CD4-positive, alpha-beta T cell treated with Interleukin-17A for 1 hour (primary cell): Measurements from ENCODE around the gene ANKFN1.

ENCODE experiments used
- DNase-seq: peaks from one replicate; pipeline ENCODE4 v3.0.0-alpha.2; 2020

Gene ANKFN1

DNA sequence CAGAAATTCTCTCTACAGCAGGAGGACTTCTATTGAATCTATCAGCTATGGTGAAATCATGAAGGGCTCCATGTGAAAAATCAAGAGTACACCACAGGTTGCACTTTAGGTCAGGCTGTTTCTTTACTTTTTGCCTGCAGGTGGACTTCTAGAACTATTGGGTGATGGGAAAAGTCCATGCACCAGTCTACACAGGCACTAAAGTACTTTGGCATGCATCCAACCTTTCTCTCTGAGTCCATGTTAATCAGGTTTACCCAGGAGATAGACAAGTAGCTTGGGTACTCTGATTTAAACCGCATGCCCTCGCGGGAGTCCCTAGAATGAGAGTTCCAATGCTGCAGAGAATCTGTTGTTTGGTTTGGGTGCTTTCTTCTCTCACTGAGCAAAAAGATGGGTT, 9.1 kb upstream of the ANKFN1 start:
- no peak for DNase-seq

DNA sequence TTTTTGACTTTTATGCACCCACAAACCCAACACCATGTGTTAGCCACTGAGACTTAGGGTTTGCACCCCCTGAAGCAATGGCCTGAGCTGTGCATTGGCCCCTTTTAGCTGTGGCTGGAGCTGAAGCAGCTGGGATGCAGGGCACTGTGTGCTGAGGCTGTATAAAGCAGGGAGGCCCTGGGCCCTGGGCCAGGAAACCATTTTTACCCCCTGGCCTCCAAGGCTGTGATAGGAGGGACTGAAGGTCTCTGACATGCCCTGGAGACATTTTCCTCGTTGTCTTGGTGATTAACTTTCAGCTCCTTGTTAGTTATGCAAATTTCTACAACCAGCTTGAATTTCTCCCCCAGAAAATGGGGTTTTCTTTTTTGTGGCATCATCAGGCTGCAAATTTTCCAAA, 6.7 kb upstream of the ANKFN1 start:
- no peak for DNase-seq

DNA sequence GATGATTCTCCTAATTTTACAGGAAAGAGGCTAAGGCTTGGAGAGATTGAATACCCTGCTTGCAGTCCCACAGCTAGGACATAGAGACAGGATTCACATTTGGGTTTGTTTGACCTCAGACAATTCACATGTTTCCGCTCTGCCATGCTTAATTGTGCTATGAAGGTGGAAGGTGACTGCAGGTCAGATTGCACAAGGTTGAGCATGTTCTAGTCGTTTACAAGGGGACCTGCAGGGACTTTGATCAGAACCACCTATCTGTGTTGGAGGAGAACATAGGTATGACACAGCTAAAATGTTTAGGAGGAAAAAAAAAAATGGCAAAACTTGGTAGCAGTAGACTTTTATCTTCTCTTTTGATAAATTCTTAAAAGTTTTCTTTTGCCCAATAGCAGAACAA, 4.9 kb upstream of the ANKFN1 start:
- DNase-seq: no peak

DNA sequence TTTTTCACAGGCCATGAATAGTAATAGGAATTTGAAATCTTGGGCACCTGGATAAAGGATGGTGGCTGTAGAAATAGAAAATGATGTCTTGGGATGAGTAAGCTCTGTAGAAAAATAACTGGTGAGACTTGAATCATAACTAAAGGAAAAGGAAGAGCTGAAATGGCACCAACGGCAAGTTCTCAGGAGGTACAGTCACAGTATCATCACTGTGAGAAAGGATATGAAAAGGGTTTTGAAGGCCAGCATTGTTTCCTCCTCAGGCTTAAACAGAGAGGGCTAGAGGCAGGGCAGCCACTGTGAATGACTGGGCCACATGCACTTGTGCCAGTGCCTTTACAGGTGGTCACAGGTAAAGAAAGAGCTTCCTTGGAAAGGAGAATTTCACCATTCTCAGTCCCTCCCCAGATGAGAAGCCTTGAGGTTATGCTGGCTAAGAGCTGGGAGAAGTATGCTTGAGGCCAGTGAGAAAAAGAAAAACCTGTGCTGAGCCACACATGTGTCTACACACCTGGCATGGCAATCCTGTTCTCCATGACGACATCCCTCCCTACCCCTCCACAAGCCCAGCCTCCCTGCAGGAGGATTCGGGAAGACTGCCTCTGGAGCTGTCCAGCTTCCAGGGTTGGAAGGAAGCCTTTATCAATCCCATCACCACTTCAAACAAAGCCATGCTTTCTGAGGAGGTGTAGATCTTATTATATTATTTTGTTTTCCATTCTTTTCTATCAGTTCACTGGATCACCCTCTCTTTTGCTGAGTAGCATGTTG, 3.8 kb upstream of the ANKFN1 start:
- no peak for DNase-seq

DNA sequence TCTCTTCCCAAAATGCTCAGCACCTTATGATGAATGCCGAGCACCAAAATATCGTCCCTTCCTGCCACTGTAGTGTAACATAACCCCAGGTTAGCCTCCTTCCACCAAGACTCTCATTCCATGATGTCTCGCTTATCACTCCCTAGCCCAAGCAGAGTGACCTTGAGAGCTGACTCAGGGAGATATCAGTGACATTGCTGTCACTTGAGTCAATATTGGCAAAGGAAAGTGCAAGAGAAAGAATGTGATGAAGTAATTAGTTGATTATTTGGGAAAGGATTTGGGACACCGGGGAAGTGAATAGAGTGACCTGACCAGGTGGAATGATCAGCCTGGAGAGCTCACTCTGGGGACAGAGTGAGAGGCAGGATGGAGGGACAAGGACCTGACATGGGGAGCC, 2.6 kb upstream of the ANKFN1 start:
- no peak for DNase-seq

DNA sequence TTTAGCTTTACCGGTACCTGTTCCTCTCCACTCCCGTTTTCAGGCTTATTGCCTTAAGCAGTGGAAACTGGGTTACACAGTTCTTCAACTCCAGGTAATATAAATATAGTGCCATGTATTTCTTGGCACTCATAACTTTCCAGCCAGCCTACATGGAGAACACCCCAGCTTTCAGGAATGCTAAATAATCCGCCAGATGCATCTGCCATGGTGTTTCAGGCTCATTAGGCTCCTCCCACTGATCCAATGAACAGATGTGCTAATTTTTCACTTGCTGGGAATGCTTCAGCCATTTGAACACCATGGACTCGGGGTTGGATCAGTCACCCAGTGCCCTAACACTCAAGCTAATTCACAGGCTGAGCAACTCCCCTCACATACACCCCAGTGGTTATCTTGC, 4.6 kb downstream of the ANKFN1 start:
- no peak for DNase-seq

DNA sequence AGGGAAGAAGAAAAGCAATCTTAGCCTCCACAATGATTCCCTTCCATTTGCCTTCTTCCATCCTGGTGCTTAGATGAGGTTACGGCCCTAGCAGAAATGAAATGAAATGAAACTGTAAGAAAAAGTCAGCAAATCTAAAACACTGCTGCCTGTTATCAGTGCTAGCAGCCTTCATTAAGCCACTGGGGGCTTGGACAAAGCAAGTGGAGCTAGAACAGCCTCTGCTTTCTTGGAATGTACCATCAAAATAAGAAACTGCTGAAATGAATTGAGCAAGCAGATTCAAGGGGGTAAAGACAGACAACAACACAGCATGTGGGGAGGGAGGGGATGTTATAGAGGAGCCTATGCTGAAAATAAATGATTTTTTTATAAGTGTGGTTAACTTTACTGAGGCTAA, 5.1 kb downstream of the ANKFN1 start:
- DNase-seq: no peak

DNA sequence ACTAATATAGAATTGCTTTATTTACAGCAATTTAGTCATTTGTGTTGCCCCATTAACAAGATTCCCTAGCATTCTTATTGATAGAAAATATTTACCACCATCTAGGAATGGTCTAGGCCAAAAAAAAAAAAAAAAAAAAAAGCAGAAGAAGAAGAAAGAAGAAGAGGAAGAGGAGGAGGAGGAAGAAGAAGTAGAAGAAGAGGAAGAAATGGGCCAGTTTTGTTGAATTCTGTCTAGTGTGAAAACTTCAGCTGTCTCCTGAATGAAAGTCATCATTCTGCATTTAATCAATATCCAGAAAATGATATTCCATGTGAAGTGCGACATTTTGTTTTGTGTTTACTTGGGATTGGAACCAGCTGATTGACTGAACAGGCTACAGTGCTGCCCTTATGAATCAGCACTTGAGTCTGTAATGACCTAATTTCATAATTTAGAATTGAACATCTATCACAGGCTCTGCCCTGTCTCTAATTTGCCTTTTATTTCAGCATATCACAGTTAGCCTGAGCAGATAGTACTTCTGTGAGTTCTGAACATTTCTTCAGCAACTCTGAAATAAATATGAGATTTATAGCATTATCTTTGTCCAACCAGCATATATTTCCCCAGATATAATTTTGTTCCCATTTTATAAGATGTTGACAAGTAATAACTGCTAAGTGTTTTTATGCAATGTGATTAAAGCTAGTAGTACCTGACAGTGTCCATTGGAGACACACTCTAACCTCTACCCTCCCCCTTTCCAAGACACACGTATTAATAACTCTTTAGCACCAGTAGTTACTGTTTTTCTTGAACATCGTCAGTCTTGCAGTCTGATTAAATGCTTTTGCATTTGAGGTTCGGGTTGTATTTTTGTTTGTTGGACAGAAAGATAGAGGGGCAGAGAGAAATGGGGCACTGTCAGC, 5.9 kb downstream of the ANKFN1 start:
- no peak for DNase-seq

DNA sequence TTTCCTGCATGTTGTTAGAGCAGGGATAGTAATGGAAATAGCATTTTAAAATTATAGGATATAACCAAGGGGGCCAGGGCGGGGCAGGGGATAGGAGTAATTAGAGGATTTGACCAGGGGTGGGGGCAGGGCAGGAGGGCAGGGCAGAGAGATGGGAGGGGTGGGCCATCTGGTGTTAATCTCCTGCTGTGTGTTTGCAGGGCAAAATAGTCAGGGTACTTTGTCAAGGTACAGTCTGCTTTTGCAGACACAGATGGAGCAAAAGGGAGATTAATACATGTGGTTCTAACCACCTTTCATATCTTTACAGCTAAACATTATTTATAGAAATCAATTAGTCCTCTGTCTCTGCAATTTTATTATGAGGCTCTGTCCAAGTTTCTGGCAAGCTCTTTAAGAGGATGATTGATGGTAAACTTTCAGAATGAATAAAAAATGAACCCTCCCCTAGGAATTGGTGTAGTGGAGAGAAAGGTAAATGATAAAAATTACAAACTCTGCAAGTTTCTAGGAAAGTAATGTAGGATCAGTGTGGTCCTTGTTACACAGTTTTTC, 6.6 kb downstream of the ANKFN1 start:
- DNase-seq: no peak

DNA sequence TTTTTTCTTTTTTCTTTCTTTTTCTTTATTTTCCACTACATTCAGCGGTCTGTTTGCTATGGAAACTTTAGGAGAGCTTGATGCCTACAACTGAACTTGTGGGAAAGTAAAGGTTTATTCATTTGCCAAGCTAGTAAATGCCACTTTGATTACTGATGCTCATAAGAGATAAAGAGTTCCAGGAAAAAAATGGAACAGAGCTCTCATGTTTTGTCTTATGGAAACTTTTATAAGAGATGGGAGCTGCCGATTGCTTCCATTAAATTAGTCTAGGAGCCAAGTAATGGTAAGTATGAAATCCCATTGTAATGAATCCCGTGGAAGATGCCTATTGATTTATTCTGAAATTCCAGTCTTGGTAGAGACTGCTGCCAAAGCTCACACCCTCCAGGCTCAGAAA, 7.1 kb downstream of the ANKFN1 start:
- DNase-seq: no peak

DNA sequence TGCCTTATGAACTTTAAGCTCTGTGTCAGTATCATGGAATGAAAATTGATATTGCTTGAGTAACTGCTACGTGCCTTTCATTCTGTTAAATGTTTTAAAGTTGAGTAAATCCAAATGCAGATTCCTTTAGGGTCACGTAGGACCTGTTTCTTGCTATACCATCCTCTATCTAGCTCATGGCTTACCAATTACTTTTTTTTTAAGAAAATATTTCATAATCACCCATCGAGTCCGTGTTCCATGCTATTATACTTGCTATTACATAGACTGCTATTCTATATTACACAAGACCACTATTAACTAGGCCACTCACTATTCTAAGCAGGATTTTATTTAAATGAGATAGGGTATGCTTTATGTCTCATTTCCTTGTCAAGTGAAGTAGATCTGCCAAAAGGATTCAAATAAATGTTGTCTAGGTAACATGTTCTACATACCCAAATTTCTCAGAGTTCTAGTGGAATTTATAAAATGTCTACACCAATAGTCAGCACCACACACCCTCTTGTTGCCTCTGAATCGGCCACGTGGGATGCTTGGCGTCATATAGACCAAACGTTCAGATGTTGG, 11.9 kb downstream of the ANKFN1 start:
- DNase-seq: no peak

DNA sequence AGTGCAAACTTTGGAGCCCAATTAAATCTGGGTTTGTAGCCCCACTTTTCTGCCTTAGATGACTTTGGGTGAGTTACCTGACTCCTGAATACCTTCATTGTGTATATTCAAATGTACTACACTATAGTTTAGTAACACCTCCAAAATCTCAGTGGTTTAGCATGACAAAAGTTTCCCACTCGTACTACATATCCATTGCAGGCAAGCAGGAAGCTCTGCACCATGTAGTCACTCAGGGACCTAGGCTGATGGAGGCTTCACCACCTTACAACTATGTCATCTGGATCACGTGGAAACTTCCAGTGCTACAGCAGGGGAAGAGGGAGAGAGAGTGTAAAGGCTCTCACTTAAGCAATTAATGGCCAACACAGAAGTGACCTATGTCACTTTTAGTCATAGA, 14.2 kb downstream of the ANKFN1 start:
- no peak for DNase-seq

DNA sequence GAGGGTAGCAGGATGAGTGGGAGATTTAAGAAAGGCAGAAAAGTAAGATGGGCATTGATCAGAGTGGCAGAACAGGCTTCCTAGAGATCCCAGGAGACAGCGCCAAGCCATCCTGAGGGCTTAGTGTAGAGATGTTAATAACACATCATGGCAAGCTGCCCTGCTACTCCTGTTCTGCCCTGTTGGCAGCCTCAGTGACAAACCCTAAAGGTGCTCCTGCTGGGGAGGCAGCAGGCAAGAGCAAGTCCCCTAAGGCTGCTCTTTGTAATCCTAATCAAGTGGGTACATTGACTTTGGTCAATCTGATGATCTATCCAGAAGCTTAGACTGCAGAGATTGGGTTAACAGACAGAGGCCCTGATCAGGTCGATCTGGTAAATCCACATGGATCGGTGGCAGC, 16.3 kb downstream of the ANKFN1 start:
- DNase-seq: no peak

DNA sequence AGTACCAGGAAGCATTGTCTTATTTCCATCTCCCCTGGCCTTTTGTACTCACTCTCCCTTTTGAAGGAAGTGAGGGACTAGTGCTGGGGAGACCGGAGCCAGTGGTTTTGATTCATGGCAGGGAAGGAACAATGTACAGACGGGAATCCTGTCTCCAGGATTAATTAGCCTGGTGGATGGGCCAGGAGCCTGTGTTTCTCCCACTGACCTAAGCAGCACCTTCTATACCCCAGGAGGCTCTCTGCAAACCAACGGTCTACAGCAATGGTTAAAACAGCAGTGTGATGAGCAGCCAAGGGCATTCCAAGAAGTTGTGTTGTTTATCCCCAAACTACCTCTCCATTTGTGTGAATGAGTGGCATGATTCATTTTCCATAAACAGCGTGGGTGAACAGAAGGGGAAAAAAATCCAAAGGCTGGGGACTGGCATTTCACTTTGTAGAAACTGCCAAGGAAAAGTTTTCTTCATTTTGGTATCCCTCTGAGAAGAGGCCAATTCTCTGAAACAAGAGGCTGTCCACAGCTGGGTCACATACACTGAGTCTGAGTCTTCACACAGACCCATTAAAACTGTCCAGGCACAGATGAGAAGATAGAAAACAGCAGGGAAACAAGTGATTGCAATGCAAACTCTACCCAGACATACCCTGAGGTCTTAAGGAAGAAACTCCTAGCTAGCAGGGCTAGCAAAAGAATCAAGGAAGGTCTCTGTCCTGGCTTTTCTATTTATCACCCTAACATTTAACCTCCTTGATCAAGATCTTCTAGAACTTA, 18.1 kb downstream of the ANKFN1 start:
- DNase-seq: no peak

DNA sequence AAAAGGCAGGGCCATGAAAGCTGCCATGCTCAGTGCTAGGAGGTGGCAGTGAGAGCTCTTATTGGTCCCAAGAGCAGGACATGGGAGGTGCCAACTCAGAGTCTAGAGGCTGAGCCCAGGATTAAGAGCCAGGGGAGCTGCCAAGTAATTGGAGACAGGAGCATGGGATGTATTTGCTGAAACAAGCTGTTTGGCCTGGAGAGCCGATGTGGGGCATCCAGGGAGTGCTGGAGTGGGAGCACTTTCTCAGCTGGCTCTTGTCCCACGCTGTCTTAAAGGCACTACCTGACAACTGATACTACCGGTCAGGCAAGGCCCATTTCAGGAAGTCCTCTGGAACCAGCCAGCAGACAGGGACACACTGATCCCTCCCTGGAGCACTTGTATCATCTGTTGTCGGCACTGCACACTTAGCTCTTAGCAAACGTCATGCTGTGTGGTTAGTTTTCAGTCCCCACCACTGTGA, 19.3 kb downstream of the ANKFN1 start:
- no peak for DNase-seq

DNA sequence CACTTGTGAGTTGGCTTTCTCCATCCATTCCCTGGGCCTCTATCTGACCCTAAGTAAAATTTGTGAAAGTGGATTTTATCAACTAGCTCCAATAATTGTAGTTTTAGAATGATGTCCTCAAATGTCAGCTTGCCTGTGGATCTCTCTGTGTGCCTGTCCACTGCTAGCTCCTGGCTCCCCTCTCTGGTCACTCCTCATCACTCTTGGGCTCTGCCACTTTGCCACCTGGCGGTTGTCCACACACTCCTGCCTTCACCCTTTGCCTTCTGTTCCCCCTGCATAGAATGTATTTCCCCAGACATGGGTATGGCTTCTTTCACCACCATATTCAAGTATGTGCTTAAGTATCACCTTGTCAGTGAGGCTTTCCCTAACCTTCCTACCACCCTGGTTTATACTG, 19.8 kb downstream of the ANKFN1 start:
- DNase-seq: no peak

DNA sequence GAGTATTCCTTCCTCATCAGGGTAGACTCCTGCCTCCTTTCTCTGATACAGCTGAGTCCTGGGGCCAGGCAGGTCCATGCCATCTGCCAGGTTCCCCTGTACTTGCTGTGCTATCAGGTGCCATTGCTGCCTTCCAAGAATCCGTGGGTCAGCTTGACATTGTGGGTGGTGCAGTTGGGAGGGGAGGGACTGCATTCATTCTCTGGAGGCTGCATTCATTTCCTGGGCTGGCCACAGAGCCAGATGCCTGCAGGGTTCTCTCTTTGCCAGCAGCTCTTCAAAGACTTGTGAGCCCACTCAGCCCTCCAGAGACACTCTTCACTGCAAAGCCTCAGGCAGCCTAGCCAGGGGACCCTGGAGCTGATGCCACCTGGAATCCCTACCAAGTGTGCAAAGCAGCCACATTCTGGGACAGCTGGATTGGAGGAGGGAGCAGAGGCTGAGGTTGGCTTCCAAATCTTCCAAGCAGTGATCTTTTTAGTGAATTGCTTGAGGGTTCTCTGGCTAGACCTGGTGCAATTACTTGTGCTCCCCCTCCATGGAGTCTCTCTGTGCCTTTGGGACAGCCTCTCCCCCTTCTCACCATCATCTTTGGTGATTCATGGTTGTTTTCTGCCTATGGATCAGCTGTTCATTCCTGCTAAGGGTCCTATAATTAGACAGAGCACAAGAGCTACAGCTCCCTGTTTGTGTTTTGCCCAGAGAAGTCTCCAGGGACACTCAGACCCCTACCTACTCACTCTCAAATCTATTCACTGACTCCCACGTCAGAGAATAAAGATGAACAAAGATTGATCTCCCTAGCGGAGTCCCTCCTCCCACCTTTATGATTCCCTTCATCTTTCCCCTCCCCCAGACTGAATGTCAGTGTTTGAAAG, 20.9 kb downstream of the ANKFN1 start:
- DNase-seq: no peak

DNA sequence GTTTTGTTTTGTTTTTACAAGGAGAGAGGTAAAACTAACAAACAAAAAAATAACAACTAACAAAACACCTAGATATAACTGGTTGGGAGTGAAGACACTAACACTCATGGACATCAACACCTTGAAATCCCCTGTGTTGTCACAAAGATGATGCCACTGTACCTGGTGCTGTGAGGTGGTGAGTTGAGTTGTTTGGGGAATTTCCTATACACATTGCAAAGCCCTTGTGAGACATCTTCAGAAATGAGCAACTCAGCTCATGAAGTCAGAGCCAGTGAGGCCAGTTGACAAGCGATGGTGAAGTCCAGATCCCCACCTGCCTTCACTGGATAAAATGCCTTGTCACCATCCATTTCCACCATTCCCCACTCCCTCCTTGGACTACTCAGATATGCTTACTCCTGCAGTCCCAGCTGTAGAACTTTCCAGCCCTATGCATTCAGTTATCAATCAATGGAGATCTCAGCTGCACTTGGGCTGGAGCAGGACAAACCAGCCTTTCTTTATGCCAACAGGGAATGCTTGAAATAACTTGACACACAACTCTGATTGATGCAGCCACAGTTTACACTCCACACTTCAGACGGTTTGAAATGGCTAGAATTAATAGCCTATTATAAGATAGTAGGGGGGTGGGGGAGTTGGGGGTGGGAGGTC, 22.2 kb downstream of the ANKFN1 start:
- DNase-seq: no peak

DNA sequence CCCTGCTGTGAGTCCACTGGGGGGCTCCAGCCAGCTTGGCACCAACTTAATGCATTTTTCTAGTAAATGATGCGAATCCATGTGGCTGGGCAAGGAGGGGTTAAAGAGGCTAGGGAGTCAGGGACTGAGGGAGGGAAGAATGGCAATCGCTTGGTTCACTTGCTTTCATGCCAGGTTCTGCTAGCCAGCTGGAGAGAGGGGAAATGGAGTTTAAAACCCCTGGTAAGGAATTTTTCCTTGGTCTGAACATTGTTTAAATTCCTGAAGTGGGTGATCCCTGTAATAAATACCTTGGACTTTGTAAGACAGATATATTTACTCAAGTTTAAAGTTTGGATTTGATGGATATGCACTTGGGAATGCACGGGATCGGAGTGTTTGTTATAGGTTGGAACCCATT, 22.8 kb downstream of the ANKFN1 start:
- DNase-seq: no peak

DNA sequence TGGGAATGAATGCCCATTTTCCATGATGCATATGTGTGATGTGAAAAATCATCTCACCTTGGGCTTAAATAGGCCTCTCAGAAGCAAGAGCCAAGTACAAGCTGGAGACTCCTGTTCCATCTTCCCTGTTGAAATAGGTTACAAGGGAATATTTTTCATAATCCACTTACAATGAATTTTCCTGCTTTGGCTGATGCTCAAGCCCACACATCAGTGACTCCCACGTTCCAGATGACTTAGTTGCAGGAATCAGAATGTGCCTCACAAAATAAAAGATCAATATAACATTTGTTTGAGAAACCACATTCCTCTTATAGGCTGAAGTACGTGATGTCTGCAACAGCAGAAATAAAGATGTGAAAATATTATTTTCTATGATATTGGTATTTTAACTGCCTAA, 24.1 kb downstream of the ANKFN1 start:
- DNase-seq: no peak

DNA sequence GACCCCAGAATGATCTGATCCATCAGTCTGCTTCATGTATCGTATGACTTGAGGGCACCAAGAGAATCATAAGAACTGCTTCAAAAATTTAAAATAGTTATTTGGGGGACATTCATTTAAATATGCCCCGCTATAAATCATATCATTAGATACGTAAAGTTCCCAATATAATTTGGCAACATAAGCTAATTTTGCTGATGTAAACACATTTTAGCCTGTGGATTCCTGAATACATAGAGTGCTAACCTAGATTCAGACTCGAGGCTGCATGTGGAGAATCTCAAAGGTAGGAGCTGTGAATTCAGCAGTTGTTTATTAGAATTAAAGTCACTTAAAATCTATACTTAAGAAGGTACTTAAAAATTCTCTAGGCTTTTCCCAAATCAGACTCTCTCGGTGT, 24.9 kb downstream of the ANKFN1 start:
- DNase-seq: no peak
